Gastrocnemius medialis (tissue), 4 donors: ENCODE measurements around the gene GPLD1.

Experiments
- CTCF ChIP-seq, 5 experiments: fragments of 450-650 bp in 3 of 5; fragments of 200-600 bp in 2 of 5; sonication (generic) in 2 of 5; IDR thresholded peaks in 4 of 5; conservative IDR thresholded peaks in 1 of 5; 1 replicate in 4 of 5; 2 replicates in 1 of 5; pipeline ENCODE4 v1.5.1; 2016 to 2019; ENCODE audit warnings: antibody characterized with exemption in 5 of 5, mild to moderate bottlenecking in 3 of 5, moderate library complexity in 3 of 5
- POLR2A ChIP-seq, 2 donors: fragments of 450-650 bp; IDR thresholded peaks; one replicate each; pipeline ENCODE4 v1.6.1; 2017; ENCODE audit warnings: antibody characterized with exemption in 2 of 2, mild to moderate bottlenecking in 2 of 2, moderate library complexity in 2 of 2

- no peak for TF ChIP-seq POLR2A (IDR thresholded peaks at IDR 0.05)
- TF ChIP-seq CTCF (IDR thresholded peaks at IDR 0.05 in 4 of 5, conservative IDR thresholded peaks at IDR 0.05 in 1 of 5), result no peak
Measured at GRCh38 chr6:24455061-24455460, 34.3 kb downstream of the GPLD1 start.
